HL-60 (cell line): Measurements from ENCODE around the gene CACNA1C.

Experiments
- TF ChIP-seq, protein P1 (sequence below): IDR thresholded peaks from one replicate; pipeline ENCODE4 v1.5.1; 2011; ENCODE audit warnings: low read length, control low read depth, inconsistent platforms; ENCODE audit not compliant: insufficient read depth
- TF ChIP-seq, protein P2 (sequence below): IDR thresholded peaks from 2 replicates; pipeline ENCODE4 v1.6.1; 2012; ENCODE audit warnings: low read depth; ENCODE audit not compliant: insufficient replicate concordance

DNA sequence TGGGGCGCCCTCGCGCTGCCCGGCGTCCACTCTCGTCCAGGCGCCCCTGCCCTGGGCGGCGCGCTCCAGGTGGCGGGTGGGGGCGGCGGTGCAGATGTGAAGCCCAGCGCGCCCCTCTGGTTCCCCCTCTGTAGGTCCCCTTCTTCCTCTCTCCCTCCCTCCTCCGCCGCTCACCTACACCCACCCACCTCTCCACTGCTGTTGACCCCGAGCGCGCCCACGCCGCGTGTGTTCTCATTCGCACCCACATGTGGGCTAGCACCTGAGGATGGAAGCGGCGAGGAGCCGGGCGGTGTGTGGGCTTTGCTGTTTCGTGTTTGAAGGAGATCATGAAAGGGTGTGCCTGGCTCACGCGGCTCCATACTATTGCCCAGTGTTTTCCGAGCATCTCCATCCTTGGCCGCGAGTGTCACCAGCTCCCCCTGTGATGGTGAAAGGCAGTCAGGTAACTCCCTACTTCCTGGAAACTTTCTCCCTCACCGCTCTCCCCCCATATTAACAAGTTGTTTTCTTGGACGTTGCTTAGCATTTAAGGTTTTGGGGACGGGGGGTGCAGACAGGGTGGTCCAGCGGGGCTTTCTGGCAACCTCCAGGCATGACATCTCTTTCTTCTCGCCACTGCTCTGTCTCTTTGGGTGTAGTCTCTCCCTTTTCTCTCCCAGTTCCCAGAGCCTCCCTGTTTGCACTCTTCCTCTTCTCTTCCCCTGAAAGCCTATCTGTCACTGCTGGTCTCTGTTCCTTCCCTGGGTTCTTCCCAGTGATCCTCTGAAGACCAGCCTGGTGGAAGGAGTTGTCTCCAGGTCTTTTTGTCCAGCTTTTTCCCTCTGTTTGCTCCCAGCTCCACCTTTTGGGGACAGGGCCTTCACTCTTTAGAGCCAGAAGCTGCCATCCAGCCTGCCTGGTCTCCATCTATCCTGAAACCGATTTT is 1.6 kb downstream of the CACNA1C start:
- TF ChIP-seq, protein P1, sequence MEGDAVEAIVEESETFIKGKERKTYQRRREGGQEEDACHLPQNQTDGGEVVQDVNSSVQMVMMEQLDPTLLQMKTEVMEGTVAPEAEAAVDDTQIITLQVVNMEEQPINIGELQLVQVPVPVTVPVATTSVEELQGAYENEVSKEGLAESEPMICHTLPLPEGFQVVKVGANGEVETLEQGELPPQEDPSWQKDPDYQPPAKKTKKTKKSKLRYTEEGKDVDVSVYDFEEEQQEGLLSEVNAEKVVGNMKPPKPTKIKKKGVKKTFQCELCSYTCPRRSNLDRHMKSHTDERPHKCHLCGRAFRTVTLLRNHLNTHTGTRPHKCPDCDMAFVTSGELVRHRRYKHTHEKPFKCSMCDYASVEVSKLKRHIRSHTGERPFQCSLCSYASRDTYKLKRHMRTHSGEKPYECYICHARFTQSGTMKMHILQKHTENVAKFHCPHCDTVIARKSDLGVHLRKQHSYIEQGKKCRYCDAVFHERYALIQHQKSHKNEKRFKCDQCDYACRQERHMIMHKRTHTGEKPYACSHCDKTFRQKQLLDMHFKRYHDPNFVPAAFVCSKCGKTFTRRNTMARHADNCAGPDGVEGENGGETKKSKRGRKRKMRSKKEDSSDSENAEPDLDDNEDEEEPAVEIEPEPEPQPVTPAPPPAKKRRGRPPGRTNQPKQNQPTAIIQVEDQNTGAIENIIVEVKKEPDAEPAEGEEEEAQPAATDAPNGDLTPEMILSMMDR: no peak
- TF ChIP-seq, protein P2, sequence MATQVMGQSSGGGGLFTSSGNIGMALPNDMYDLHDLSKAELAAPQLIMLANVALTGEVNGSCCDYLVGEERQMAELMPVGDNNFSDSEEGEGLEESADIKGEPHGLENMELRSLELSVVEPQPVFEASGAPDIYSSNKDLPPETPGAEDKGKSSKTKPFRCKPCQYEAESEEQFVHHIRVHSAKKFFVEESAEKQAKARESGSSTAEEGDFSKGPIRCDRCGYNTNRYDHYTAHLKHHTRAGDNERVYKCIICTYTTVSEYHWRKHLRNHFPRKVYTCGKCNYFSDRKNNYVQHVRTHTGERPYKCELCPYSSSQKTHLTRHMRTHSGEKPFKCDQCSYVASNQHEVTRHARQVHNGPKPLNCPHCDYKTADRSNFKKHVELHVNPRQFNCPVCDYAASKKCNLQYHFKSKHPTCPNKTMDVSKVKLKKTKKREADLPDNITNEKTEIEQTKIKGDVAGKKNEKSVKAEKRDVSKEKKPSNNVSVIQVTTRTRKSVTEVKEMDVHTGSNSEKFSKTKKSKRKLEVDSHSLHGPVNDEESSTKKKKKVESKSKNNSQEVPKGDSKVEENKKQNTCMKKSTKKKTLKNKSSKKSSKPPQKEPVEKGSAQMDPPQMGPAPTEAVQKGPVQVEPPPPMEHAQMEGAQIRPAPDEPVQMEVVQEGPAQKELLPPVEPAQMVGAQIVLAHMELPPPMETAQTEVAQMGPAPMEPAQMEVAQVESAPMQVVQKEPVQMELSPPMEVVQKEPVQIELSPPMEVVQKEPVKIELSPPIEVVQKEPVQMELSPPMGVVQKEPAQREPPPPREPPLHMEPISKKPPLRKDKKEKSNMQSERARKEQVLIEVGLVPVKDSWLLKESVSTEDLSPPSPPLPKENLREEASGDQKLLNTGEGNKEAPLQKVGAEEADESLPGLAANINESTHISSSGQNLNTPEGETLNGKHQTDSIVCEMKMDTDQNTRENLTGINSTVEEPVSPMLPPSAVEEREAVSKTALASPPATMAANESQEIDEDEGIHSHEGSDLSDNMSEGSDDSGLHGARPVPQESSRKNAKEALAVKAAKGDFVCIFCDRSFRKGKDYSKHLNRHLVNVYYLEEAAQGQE: no peak
